ENCODE measurements around the gene CASP8. TPM values are rescaled to one million over a fixed set of nuclear protein-coding genes. Genes with fewer than 3 reads are reported as not detected.
"Not testable (repeated sequence)": the region's sequence is repeated elsewhere in the genome, so short reads cannot be mapped to it uniquely, and the experiment has no call there.

CASP8 gene
- total RNA-seq, 1 donor from 2014 or later = 3.1 TPM

- no peak for ATAC-seq
- intact Hi-C loops (cut with DNase I) = no loop called here
- no peak for DNase-seq (ENCODE audit: missing footprints)
These were observed 2.4 kb downstream of the CASP8 start for GRCh38 chr2:201262718-201263117.

- intact Hi-C loops (cut with DNase I) = no loop called here
- no peak for DNase-seq (ENCODE audit: missing footprints)
- no peak for ATAC-seq
These were observed 3.4 kb downstream of the CASP8 start for GRCh38 chr2:201263779-201264178.

- DNase-seq (ENCODE audit: missing footprints) (no peak), ATAC-seq (no peak)
- intact Hi-C loops (cut with DNase I) = no loop called here
These were observed 4.3 kb downstream of the CASP8 start for GRCh38 chr2:201264472-201265173.

- DNase-seq (ENCODE audit: missing footprints) = no peak
- ATAC-seq = no peak
- intact Hi-C loops (cut with DNase I) = no loop called here
These were observed 6.3 kb downstream of the CASP8 start for GRCh38 chr2:201266629-201267028.

GRCh38 chr2:201267278-201268030 lies 7.1 kb downstream of the CASP8 start:
- ATAC-seq (no peak), DNase-seq (ENCODE audit: missing footprints) (no peak)
- intact Hi-C loops (cut with DNase I) = no loop called here

GRCh38 chr2:201269764-201270163 lies 9.4 kb downstream of the CASP8 start:
- no peak for DNase-seq (ENCODE audit: missing footprints)
- no peak for ATAC-seq
- intact Hi-C loops (cut with DNase I) = no loop called here

GRCh38 chr2:201270293-201271001 lies 10.1 kb downstream of the CASP8 start:
- DNase-seq (ENCODE audit: missing footprints) (no peak), ATAC-seq (no peak)
- intact Hi-C loops (cut with DNase I) = no loop called here

- intact Hi-C loops (cut with DNase I) = no loop called here
- no peak for DNase-seq (ENCODE audit: missing footprints)
- no peak for ATAC-seq
These were observed 11.6 kb downstream of the CASP8 start for GRCh38 chr2:201271917-201272316.

- DNase-seq (ENCODE audit: missing footprints) = no peak
- intact Hi-C loops (cut with DNase I) = no loop called here
- ATAC-seq = no peak
These were observed 13.1 kb downstream of the CASP8 start for GRCh38 chr2:201273330-201273983.

- intact Hi-C loops (cut with DNase I) = no loop called here
- DNase-seq (ENCODE audit: missing footprints) (no peak), ATAC-seq (no peak)
These were observed 14.7 kb downstream of the CASP8 start for GRCh38 chr2:201275069-201275468.

- ATAC-seq (no peak), DNase-seq (ENCODE audit: missing footprints) (no peak)
- intact Hi-C loops (cut with DNase I) = no loop called here
These were observed 15.7 kb downstream of the CASP8 start for GRCh38 chr2:201275990-201276389.

- DNase-seq (ENCODE audit: missing footprints) (no peak), ATAC-seq (no peak)
- intact Hi-C loops (cut with DNase I) = no loop called here
These were observed 16.2 kb downstream of the CASP8 start for GRCh38 chr2:201276511-201276910.

GRCh38 chr2:201279079-201279478 lies 18.7 kb downstream of the CASP8 start:
- intact Hi-C loops (cut with DNase I) = no loop called here
- ATAC-seq (no peak), DNase-seq (ENCODE audit: missing footprints) (no peak)

- ATAC-seq = no peak
These were observed 20.1 kb downstream of the CASP8 start for GRCh38 chr2:201280191-201281040.

GRCh38 chr2:201285499-201285898 lies 25.2 kb downstream of the CASP8 start:
- DNase-seq (ENCODE audit: missing footprints) (no peak), ATAC-seq (no peak)
- intact Hi-C loops (cut with DNase I) = no loop called here

More at GRCh38 chr2:201280191-201281040, 20.1 kb downstream of the CASP8 start:
- intact Hi-C loops (cut with DNase I) = no loop called here
- no peak for DNase-seq (ENCODE audit: missing footprints)

GRCh38 chr2:201290457-201291148 lies 30.3 kb downstream of the CASP8 start:
- DNase-seq (ENCODE audit: missing footprints); ATAC-seq; intact Hi-C loops (cut with DNase I): not testable (repeated sequence)

- ATAC-seq (no peak), DNase-seq (ENCODE audit: missing footprints) (no peak)
- intact Hi-C loops (cut with DNase I) = no loop called here
These were observed 38.2 kb downstream of the CASP8 start for GRCh38 chr2:201298462-201299052.
